Measurements from ENCODE around the gene NEURL1B.

- no peak for TF ChIP-seq YY1 (IDR thresholded peaks at IDR 0.05)
- TF ChIP-seq CTCF (IDR thresholded peaks at IDR 0.05; ENCODE audit: low read depth, low read length, missing input control) = no peak
- no peak for TF ChIP-seq ATF3 (IDR thresholded peaks at IDR 0.05)
- no peak for TF ChIP-seq MAX (IDR thresholded peaks at IDR 0.05)
- TF ChIP-seq REST (IDR thresholded peaks at IDR 0.05) = no peak
- no peak for TF ChIP-seq HNF4G (IDR thresholded peaks at IDR 0.05)
- TF ChIP-seq EGR1 (IDR thresholded peaks at IDR 0.05; ENCODE audit: low read depth in 2 of 2) = no peak
- TF ChIP-seq TAF1 (conservative IDR thresholded peaks at IDR 0.05) = no peak
- no peak for TF ChIP-seq JUND (IDR thresholded peaks at IDR 0.05)
- no peak for TF ChIP-seq FOXA2 (IDR thresholded peaks at IDR 0.05)
These were observed 53.0 kb downstream of the NEURL1B start for GRCh38 chr5:172694061-172694460.
